Activated CD4-positive, alpha-beta T cell treated with anti-CD3 and anti-CD28 coated beads, Interleukin-2, amount 10 ng/mL, durations not matched to agents 7 days and 5 days (primary cell): ENCODE data around the gene OPHN1. TPM values are rescaled to one million over a fixed set of nuclear protein-coding genes. Genes with fewer than 3 reads are reported as not detected.
"Not testable (repeated sequence)": the region's sequence is repeated elsewhere in the genome, so short reads cannot be mapped to it uniquely, and the experiment has no call there.

Source experiments
- CTCF ChIA-PET: fragments of 350-600 bp; sonication (Branson Sonifier 250); formaldehyde crosslinking; loops from one replicate; lab custom pipeline; 2021; ENCODE audit warnings: antibody characterized with exemption; lab: Charles Lee
- POLR2A ChIA-PET: fragments of 350-600 bp; sonication (Branson Sonifier 250); formaldehyde crosslinking; loops from one replicate; lab custom pipeline; 2021; ENCODE audit warnings: antibody characterized with exemption; lab: Charles Lee
- DNase-seq: peaks from one replicate; pipeline ENCODE4 v3.0.0-alpha.2; 2020
- H3K27ac Mint-ChIP-seq: one replicate; pipeline ENCODE4 v1.8.0; 2021; ENCODE audit warnings: mild to moderate bottlenecking, moderate library complexity, mixed read lengths
- H3K27me3 Mint-ChIP-seq: one replicate; pipeline ENCODE4 v1.8.0; 2021; ENCODE audit warnings: mixed read lengths
- H3K36me3 Mint-ChIP-seq: one replicate; pipeline ENCODE4 v1.8.0; 2021; ENCODE audit warnings: low read depth, mixed read lengths
- H3K4me1 Mint-ChIP-seq: one replicate; pipeline ENCODE4 v1.8.0; 2021; ENCODE audit warnings: mixed read lengths
- H3K4me3 Mint-ChIP-seq: one replicate; pipeline ENCODE4 v1.8.0; 2021; ENCODE audit warnings: mild to moderate bottlenecking, moderate library complexity, mixed read lengths
- H3K9me3 Mint-ChIP-seq: one replicate; pipeline ENCODE4 v1.8.0; 2021; ENCODE audit warnings: mixed read lengths
- total RNA-seq, 2 experiments: library from RNA; stranded (reverse); gene quantifications; one replicate each; pipeline ENCODE4 v1.2.3, GENCODE V29; 2021

Gene OPHN1
- total RNA-seq, 2 experiments from 2014 or later: 0.07 to 0.10 TPM

- Mint-ChIP-seq H3K27me3 (no peaks in the 10 kb centered on the region), H3K9me3 (no peaks in the 10 kb centered on the region), H3K4me3 (no peak overlapping the region), H3K4me1 (no peaks in the 10 kb centered on the region), H3K27ac (no peak overlapping the region), H3K36me3 (no peaks in the 10 kb centered on the region)
- CTCF ChIA-PET: interaction anchor here (1.0 kb wide), 1 partner anchor 20 kb away, joined by 4 read pairs; no protein-coding TSS in a partner anchor
- no peak for DNase-seq
- POLR2A ChIA-PET: no interaction called here
These were observed 343.0 kb downstream of the OPHN1 start for GRCh38 chrX:68090266-68090665.

GRCh38 chrX:68087526-68087925 is 345.8 kb downstream of the OPHN1 start:
- H3K9me3 Mint-ChIP-seq: no peaks in the 10 kb centered on the region

GRCh38 chrX:68086709-68087108 is 346.6 kb downstream of the OPHN1 start:
- Mint-ChIP-seq H3K27ac (no peak overlapping the region), H3K4me1 (no peaks in the 10 kb centered on the region), H3K4me3 (no peak overlapping the region), H3K36me3 (no peaks in the 10 kb centered on the region), H3K9me3 (no peaks in the 10 kb centered on the region), H3K27me3 (no peaks in the 10 kb centered on the region)
- ChIA-PET POLR2A (no interaction called here), CTCF (no interaction called here)
- DNase-seq: no peak

More at GRCh38 chrX:68087526-68087925, 345.8 kb downstream of the OPHN1 start:
- Mint-ChIP-seq H3K27ac (no peak overlapping the region), H3K27me3 (no peaks in the 10 kb centered on the region), H3K36me3 (no peaks in the 10 kb centered on the region), H3K4me1 (no peaks in the 10 kb centered on the region), H3K4me3 (no peak overlapping the region)
- DNase-seq: no peak
- ChIA-PET CTCF (no interaction called here), POLR2A (no interaction called here)

GRCh38 chrX:68084765-68085164 is 348.5 kb downstream of the OPHN1 start:
- no peaks in the 10 kb centered on the region for H3K36me3 Mint-ChIP-seq
- ChIA-PET CTCF (no interaction called here), POLR2A (no interaction called here)
- H3K27me3 Mint-ChIP-seq: no peaks in the 10 kb centered on the region
- peaks cover 2% of the 10 kb centered on the region for H3K9me3 Mint-ChIP-seq
- no peak overlapping the region for H3K27ac Mint-ChIP-seq
- DNase-seq: no peak
- no peak overlapping the region for H3K4me3 Mint-ChIP-seq
- H3K4me1 Mint-ChIP-seq: no peaks in the 10 kb centered on the region

GRCh38 chrX:68083510-68083909 is 349.8 kb downstream of the OPHN1 start:
- H3K36me3 Mint-ChIP-seq: no peaks in the 10 kb centered on the region
- no peaks in the 10 kb centered on the region for H3K4me1 Mint-ChIP-seq
- DNase-seq: no peak
- H3K27ac Mint-ChIP-seq: no peak overlapping the region
- CTCF ChIA-PET: no interaction called here
- POLR2A ChIA-PET: no interaction called here
- H3K9me3 Mint-ChIP-seq: peaks cover 3% of the 10 kb centered on the region
- no peaks in the 10 kb centered on the region for H3K27me3 Mint-ChIP-seq
- no peak overlapping the region for H3K4me3 Mint-ChIP-seq

GRCh38 chrX:68079961-68080360 is 353.3 kb downstream of the OPHN1 start:
- no peaks in the 10 kb centered on the region for H3K27me3 Mint-ChIP-seq

GRCh38 chrX:68078801-68079200 is 354.5 kb downstream of the OPHN1 start:
- POLR2A ChIA-PET, CTCF ChIA-PET, DNase-seq, H3K9me3 Mint-ChIP-seq, H3K27me3 Mint-ChIP-seq, H3K4me1 Mint-ChIP-seq, H3K27ac Mint-ChIP-seq, H3K36me3 Mint-ChIP-seq, H3K4me3 Mint-ChIP-seq: not testable (repeated sequence)

More at GRCh38 chrX:68079961-68080360, 353.3 kb downstream of the OPHN1 start:
- ChIA-PET CTCF (no interaction called here), POLR2A (no interaction called here)
- no peak for DNase-seq
- Mint-ChIP-seq H3K9me3 (peaks cover 3% of the 10 kb centered on the region), H3K27ac (no peak overlapping the region), H3K4me1 (no peaks in the 10 kb centered on the region), H3K4me3 (no peak overlapping the region), H3K36me3 (no peaks in the 10 kb centered on the region)

- Mint-ChIP-seq H3K4me1 (no peaks in the 10 kb centered on the region), H3K36me3 (no peaks in the 10 kb centered on the region), H3K4me3 (no peak overlapping the region), H3K9me3 (peaks cover 3% of the 10 kb centered on the region), H3K27ac (no peak overlapping the region), H3K27me3 (no peaks in the 10 kb centered on the region)
- ChIA-PET CTCF (no interaction called here), POLR2A (no interaction called here)
- no peak for DNase-seq
These were observed 355.9 kb downstream of the OPHN1 start for GRCh38 chrX:68077378-68077777.

GRCh38 chrX:68072041-68072440 is 361.3 kb downstream of the OPHN1 start:
- no peaks in the 10 kb centered on the region for H3K36me3 Mint-ChIP-seq
- no peak for DNase-seq
- ChIA-PET POLR2A (no interaction called here), CTCF (interaction anchor here (0.8 kb wide), 1 partner anchor 21 kb away, joined by 3 read pairs; no protein-coding TSS in a partner anchor)
- H3K27me3 Mint-ChIP-seq: no peaks in the 10 kb centered on the region
- H3K4me3 Mint-ChIP-seq: no peak overlapping the region
- H3K27ac Mint-ChIP-seq: no peak overlapping the region
- no peaks in the 10 kb centered on the region for H3K4me1 Mint-ChIP-seq
- no peaks in the 10 kb centered on the region for H3K9me3 Mint-ChIP-seq

GRCh38 chrX:68070119-68070518 is 363.2 kb downstream of the OPHN1 start:
- H3K36me3 Mint-ChIP-seq, H3K9me3 Mint-ChIP-seq, CTCF ChIA-PET, H3K4me3 Mint-ChIP-seq, H3K27ac Mint-ChIP-seq, H3K4me1 Mint-ChIP-seq, DNase-seq, H3K27me3 Mint-ChIP-seq, POLR2A ChIA-PET: not testable (repeated sequence)

- ChIA-PET POLR2A (no interaction called here), CTCF (no interaction called here)
- no peaks in the 10 kb centered on the region for H3K27me3 Mint-ChIP-seq
- no peak overlapping the region for H3K27ac Mint-ChIP-seq
- H3K36me3 Mint-ChIP-seq: no peaks in the 10 kb centered on the region
- no peak overlapping the region for H3K4me3 Mint-ChIP-seq
- no peak for DNase-seq
- no peaks in the 10 kb centered on the region for H3K9me3 Mint-ChIP-seq
- no peaks in the 10 kb centered on the region for H3K4me1 Mint-ChIP-seq
These were observed 372.1 kb downstream of the OPHN1 start for GRCh38 chrX:68061206-68061535.

- ChIA-PET CTCF (no interaction called here), POLR2A (no interaction called here)
- no peak for DNase-seq
- no peaks in the 10 kb centered on the region for H3K36me3 Mint-ChIP-seq
- H3K27ac Mint-ChIP-seq: no peak overlapping the region
- no peaks in the 10 kb centered on the region for H3K9me3 Mint-ChIP-seq
- H3K4me1 Mint-ChIP-seq: no peaks in the 10 kb centered on the region
- H3K4me3 Mint-ChIP-seq: no peak overlapping the region
- no peaks in the 10 kb centered on the region for H3K27me3 Mint-ChIP-seq
These were observed 372.6 kb downstream of the OPHN1 start for GRCh38 chrX:68060506-68061205.

- no peaks in the 10 kb centered on the region for H3K27me3 Mint-ChIP-seq
- ChIA-PET CTCF (no interaction called here), POLR2A (no interaction called here)
- no peaks in the 10 kb centered on the region for H3K4me1 Mint-ChIP-seq
- H3K4me3 Mint-ChIP-seq: no peak overlapping the region
- H3K27ac Mint-ChIP-seq: no peak overlapping the region
- no peak for DNase-seq
- no peaks in the 10 kb centered on the region for H3K36me3 Mint-ChIP-seq
- no peaks in the 10 kb centered on the region for H3K9me3 Mint-ChIP-seq
These were observed 373.8 kb downstream of the OPHN1 start for GRCh38 chrX:68059469-68059868.

GRCh38 chrX:68049466-68049865 is 383.8 kb downstream of the OPHN1 start:
- Mint-ChIP-seq H3K36me3 (no peaks in the 10 kb centered on the region), H3K4me1 (no peaks in the 10 kb centered on the region), H3K4me3 (no peak overlapping the region), H3K27ac (no peak overlapping the region), H3K9me3 (no peaks in the 10 kb centered on the region), H3K27me3 (no peaks in the 10 kb centered on the region)
- POLR2A ChIA-PET: no interaction called here
- CTCF ChIA-PET: no interaction called here
- DNase-seq: no peak
